Measurements from ENCODE around the gene POTEF.

DNA sequence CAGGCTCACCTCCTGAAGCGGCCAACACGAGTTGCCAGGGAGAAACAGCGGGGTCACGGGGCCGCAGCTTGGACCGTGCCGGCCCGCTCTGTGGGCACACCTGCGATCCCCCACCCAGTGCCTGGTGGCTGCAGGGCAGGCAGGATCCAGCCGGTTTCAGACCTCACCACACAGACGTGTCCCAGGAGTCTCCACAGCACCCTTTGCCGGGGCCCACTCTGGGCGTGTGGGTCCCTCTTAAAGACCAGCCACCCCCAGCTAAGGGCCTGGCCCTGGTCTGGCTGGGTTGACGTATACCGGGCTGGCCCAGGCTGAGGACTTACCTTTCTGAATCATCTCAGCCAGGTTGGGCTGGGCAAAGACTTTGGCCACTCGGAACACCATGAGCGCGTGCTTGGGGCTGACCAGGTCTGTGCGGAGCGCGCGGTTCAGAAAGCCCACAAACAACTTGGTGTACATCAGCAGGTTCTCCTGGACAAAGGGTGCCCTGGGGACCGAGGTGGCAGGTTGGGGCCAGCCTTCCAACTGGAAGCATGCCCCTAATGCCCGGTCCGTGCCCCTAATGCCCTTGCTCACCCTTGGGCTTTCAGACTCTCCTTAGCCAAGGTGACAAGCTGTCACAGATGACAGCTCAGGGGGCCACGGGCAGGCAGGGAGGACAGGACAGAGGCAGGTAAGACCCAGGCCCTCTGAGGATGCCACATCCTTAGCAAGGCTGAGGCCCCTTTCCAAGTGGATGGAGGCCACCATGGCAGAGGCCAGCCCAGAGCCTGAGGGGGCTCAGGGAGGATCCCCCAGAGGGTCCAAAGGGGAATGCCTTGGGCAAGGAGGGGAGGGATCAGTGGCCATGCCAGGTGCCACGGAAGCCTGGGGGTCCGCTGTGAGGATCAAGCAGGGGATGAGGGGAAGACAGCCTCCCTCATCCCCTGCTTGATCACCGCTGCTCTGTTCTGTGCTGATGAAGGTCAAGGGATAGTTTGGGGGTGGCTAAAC lies 26.0 kb upstream of the POTEF start:
- TF ChIP-seq POLR2A (IDR thresholded peaks at IDR 0.05; ENCODE audit: low read depth, low read length), result no peak
- no peak for TF ChIP-seq POU2F2 (IDR thresholded peaks at IDR 0.05; ENCODE audit: low read depth, low read length)
- no peak for TF ChIP-seq POLR2AphosphoS5 (IDR thresholded peaks at IDR 0.05; ENCODE audit: low read depth, low read length)

Data from GM12891 (cell line).